HG03064 (cell line): ENCODE results near the gene CACNA1C.
"Not testable (repeated sequence)": the region's sequence is repeated elsewhere in the genome, so short reads cannot be mapped to it uniquely, and the experiment has no call there.

Experiments used
- ATAC-seq: cut with Tn5 transposase; IDR thresholded peaks from one replicate; pipeline ENCODE4 v1.9.1; 2021; ENCODE audit warnings: low read depth; ENCODE audit not compliant: unreplicated experiment

CACNA1C gene

DNA sequence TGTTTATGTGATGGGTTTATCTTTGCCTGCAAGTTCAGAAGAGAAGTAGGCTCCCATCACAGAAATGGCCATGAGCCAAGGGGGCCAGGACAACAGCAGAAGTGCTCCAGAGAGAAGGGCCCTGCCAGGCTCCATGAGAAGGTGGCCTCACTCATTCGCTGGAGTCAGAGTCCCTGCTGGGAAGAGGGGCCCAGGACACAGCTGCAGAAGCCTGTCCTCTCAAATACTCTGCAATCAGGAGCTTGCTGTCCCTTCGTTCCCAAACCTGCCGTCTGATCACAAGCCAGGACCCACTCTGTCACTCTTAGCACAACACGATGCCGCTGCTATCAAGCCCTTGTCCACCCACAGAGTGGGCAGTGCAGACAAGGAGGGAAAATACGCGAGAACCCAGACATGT is 435.8 kb downstream of the CACNA1C start:
- ATAC-seq = no peak

GRCh38 chr12:2489275-2489674 is 436.5 kb downstream of the CACNA1C start:
- ATAC-seq = no peak

- ATAC-seq = no peak
Observed at GRCh38 chr12:2490831-2491230, 438.0 kb downstream of the CACNA1C start.

- not testable (repeated sequence) for ATAC-seq
Observed at GRCh38 chr12:2491349-2491748, 438.6 kb downstream of the CACNA1C start.

- no peak for ATAC-seq
Observed at GRCh38 chr12:2492236-2492635, 439.4 kb downstream of the CACNA1C start.

GRCh38 chr12:2493086-2493485 is 440.3 kb downstream of the CACNA1C start:
- ATAC-seq = no peak

DNA sequence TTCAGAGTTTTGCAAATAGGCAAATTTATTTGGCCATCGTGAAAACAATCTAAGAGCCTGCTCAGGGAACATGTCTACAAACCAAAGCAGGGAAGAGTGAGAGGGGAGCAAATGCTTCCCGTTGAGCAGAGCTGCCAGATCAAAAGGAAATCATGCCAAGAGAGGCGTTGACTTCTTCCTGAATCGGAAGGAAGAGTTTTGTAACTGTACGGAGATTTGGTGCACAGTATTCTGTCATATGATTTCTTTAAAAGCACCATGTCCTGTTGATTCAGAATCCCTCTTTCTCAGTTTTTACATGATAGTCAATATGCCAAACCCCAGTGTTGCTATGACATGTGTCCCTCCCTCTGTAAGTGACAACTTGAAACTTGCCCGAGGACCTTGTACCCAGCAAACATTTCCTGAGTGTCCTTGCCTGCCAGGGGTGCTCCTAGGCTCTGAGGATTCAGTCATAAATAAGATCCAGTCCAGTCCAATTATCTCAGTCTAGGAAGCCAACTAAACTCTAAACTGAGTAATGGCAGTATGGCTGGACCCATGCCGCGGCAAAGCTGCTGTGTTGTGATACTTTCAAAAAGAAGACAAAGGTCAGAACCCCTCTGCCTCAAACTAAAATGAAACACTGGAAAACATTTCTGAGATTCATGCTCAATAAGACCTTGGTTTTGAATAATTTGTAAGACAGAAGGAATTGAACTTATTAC is 441.9 kb downstream of the CACNA1C start:
- ATAC-seq = no peak

GRCh38 chr12:2495417-2496112 is 442.8 kb downstream of the CACNA1C start:
- no peak for ATAC-seq

- no peak for ATAC-seq
Observed at GRCh38 chr12:2498964-2499500, 446.2 kb downstream of the CACNA1C start.

GRCh38 chr12:2501464-2502191 is 448.8 kb downstream of the CACNA1C start:
- ATAC-seq = no peak

GRCh38 chr12:2503036-2503435 is 450.2 kb downstream of the CACNA1C start:
- no peak for ATAC-seq

- no peak for ATAC-seq
Observed at GRCh38 chr12:2503762-2504161, 451.0 kb downstream of the CACNA1C start.

GRCh38 chr12:2504577-2504976 is 451.8 kb downstream of the CACNA1C start:
- ATAC-seq = no peak

DNA sequence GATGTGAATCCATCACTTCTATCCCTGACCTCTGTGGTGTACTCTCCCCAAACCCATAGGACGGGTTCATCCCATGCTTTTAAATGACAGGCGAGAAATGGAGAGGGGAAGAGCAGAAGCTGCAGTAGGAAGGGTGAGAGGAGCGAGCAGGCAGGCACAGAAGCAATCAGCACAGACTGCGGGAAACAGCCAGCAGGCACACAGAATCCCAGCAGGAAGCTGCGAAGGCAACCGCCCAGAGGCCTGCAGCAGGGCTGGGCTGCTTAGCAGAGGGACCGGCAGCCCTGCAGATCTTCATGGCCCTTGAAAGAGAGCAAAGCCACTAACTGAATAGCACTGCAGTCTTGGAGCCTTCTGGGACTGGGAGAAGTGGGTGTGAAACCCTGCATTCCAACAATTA is 455.0 kb downstream of the CACNA1C start:
- ATAC-seq = no peak

DNA sequence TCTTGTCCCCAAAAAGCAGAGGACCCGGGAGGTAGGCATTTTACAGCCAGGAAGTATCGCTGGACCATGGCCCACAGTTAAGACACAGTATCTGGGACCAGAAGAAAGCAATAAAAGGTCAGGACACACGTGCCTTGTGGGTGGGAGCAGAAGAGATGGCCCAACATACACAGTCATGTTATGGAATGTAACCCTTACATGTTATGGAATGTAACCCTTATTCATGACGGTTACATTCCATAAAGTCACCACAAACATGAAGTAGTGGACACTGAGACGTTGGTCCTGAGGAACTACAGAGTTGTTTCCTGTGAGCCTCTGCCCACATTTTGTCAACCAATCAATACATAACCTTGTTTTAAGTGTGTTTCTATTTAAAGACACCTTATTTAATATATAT is 456.4 kb downstream of the CACNA1C start:
- ATAC-seq = no peak

- ATAC-seq = no peak
Observed at GRCh38 chr12:2510045-2510444, 457.3 kb downstream of the CACNA1C start.

DNA sequence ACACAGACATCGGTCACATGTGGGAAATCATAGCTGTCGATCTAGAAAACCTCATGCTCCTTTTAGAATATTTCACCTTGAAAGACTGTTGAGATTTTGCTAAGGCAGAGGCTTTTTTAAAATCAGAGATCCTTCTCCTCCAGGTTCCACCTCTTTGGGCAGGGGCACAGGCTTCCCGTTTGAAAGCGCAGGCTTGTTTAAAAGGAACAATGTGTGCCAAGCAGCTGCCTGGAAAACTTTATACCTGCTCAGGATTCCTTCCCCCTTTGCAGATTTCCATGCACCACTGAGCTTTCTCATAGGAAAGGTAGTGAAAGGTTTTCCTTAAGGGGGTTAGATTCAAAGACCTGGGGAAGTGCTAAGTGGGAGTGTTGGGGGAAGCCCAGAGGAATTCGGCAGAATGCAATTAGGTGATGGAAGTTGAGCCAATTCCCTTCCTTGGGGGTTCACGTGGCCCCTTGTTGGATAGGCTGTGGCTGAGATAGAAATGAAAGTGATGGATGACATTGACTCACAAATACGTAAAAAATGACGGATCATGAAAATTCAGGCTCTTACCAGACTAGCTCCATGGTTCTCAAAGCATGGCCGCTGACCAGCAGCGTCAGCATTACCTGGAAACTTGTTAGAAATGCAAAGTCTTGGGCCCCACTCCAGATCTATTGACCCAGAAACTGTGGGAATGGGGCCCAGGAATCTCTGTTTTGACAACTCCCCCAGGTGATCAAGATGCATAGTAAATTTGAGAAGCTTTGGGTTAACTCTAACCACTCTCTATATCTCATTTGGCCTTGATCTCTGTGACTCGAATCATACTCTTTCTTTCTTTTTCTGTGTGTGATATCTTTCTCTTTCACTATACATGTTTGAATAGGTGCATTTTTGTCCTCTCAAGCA is 460.6 kb downstream of the CACNA1C start:
- ATAC-seq = no peak

GRCh38 chr12:2514038-2514340 is 461.2 kb downstream of the CACNA1C start:
- ATAC-seq = no peak

DNA sequence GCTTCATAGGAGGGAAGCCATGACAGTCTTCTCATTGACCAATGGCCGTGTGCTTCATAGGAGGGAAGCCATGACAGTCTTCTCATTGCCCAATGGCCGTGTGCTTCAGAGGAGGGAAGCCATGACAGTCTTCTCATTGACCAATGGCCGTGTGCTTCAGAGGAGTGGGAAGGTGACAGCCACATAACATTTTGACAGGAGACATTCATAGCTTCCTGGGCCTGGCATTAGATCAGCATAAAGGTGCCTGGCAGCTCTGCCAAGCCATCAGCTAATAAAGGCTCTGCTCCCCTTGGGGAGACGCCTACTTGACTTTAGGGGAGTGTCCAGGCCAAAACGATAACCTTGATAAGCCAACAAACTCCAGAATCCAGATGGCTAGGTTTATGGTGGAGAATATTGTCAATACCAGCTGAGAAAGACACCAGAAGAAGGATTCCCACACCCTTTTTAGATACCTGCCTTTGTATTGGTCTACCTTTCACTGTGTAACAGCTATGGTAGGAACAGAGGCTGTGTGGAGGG is 468.0 kb downstream of the CACNA1C start:
- no peak for ATAC-seq

DNA sequence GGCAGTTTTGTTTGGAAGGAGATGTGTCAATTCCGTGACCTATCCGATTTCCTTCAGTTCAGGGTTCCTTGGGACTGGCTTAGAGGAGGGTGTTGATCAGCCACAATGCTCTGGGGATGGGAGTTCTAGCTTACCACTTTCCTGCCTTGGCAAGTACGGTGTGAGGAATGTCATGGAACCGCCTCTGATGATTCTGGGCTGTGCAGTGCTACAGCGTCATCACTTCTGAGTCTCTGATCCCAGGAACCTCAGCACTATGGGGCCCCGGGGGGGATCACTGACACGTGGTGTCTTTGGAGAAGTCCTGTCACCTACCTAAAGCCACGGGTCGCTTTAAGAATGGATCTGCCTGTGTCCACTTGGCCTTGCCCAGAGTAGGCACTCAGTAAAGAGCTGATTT is 470.5 kb downstream of the CACNA1C start:
- ATAC-seq = no peak
